ENCODE measurements around the gene HOXA13. TPM values are rescaled to one million over a fixed set of nuclear protein-coding genes. Genes with fewer than 3 reads are reported as not detected.

HOXA13 gene
- total and polyA plus RNA-seq, 10 of the 15 experiments (the other 5 are each of a cell fraction or from before 2014, with no cell fraction given) = not detected

GRCh38 chr7:27176962-27177794, 22.7 kb downstream of the HOXA13 start (continued):
- no peak for TF ChIP-seq REST (IDR thresholded peaks at IDR 0.05; ENCODE audit: low read depth, low read length)
- TF ChIP-seq DPF2 (IDR thresholded peaks at IDR 0.05) = no peak
- TF ChIP-seq ASH2L (IDR thresholded peaks at IDR 0.05; ENCODE audit: borderline replicate concordance, low read depth) = no peak
- TF ChIP-seq ETV6 (conservative IDR thresholded peaks at IDR 0.05 in 1 of 2, IDR thresholded peaks at IDR 0.05 in 1 of 2; ENCODE audit: borderline replicate concordance in 1 of 2, low read depth in 1 of 2) = no peak
- TF ChIP-seq NR2F1 (conservative IDR thresholded peaks at IDR 0.05) = no peak
- no peak for TF ChIP-seq ATF7 (IDR thresholded peaks at IDR 0.05; ENCODE audit: low read depth)

- H3K9me3 ChIP-seq (replicated peaks; ENCODE audit: control insufficient read depth, insufficient read depth, low read length) = no peaks in the 10 kb centered on the region; the same call in 2 of the 3 replicates
- H3K9ac ChIP-seq (ENCODE audit: control insufficient read depth, insufficient read depth, low read length) = no peak overlapping the region
- in situ Hi-C loops (cut with MboI) = no loop called here
- no peaks in the 10 kb centered on the region for H4K20me1 ChIP-seq (ENCODE audit: control insufficient read depth, insufficient read depth)
- peaks cover 12 to 17% of the 10 kb centered on the region in 2 experiments for H3K27me3 ChIP-seq (replicated peaks in 1 of 2; ENCODE audit: control insufficient read depth in 2 of 2, insufficient read depth in 2 of 2, low read length in 1 of 2)
- H2AFZ ChIP-seq (ENCODE audit: control insufficient read depth, low read depth, low read length) = no peak overlapping the region
- FAIRE-seq (no peak), DNase-seq (ENCODE audit: low read depth, low spot score) (no peak), ATAC-seq (no peak)
- SMC1A ChIA-PET (ENCODE audit: uncharacterized antibody, unreplicated experiment) = no interaction called here
- intact Hi-C loops (cut with micrococcal nuclease; ENCODE audit: unreplicated experiment) = no loop called here
- no peaks in the 10 kb centered on the region for H3K36me3 ChIP-seq (ENCODE audit: control insufficient read depth in 2 of 2, insufficient read depth in 2 of 2, low read length in 1 of 2)
- no peak overlapping the region for H3K27ac ChIP-seq (ENCODE audit: control insufficient read depth, insufficient read depth)
- RAD21 ChIA-PET (ENCODE audit: unreplicated experiment) = no interaction called here
- BruUV-seq (replicated peaks) = no TSS peak
- POLR2A ChIA-PET = no interaction called here
- CTCF ChIA-PET = no interaction called here
- WGBS (ENCODE audit: insufficient coverage, insufficient replicate concordance, low lambda C conversion rate, missing lambda C conversion rate) = 9% methylated on average over 3 of the region's 3 CpGs
- no peaks in the 10 kb centered on the region for H3K79me2 ChIP-seq (ENCODE audit: control insufficient read depth, insufficient read depth, low read length)
- H3K4me1 ChIP-seq (ENCODE audit: control insufficient read depth, insufficient read depth, low read length) = no peaks in the 10 kb centered on the region
- H3K4me2 ChIP-seq (ENCODE audit: control insufficient read depth, insufficient read depth) = no peak overlapping the region
- H3K4me3 ChIP-seq = no peak overlapping the region
- TF ChIP-seq ZNF622 (IDR thresholded peaks at IDR 0.05) (no peak), E2F8 (IDR thresholded peaks at IDR 0.05; ENCODE audit: low read depth, partially characterized antibody) (no peak), PAX5 (IDR thresholded peaks at IDR 0.05; ENCODE audit: borderline replicate concordance, low read depth, low read length) (no peak), ZNF217 (IDR thresholded peaks at IDR 0.05) (no peak), ATF3 (IDR thresholded peaks at IDR 0.05; ENCODE audit: borderline replicate concordance, extremely low read depth, low read depth, low read length) (no peak), HCFC1 (IDR thresholded peaks at IDR 0.05; ENCODE audit: low read length) (no peak), MTA3 (IDR thresholded peaks at IDR 0.05; ENCODE audit: borderline replicate concordance, low read length) (no peak), CREM (IDR thresholded peaks at IDR 0.05; ENCODE audit: low read depth) (no peak), GABPA (IDR thresholded peaks at IDR 0.05; ENCODE audit: low read depth) (no peak), SIN3A (IDR thresholded peaks at IDR 0.05; ENCODE audit: low read depth, low read length) (no peak)
Measured at GRCh38 chr7:27176524-27176845, 23.4 kb downstream of the HOXA13 start.
